OCI-LY7 (cell line): ENCODE data around the gene CADM2.
"Not testable (repeated sequence)": the region's sequence is repeated elsewhere in the genome, so short reads cannot be mapped to it uniquely, and the experiment has no call there.

Source experiments
- EZH2phosphoT487 ChIP-seq: fragments of 200-600 bp; sonication (generic); IDR thresholded peaks from 2 replicates; pipeline ENCODE4 v1.6.1; 2018; ENCODE audit warnings: low read depth, borderline replicate concordance, mild to moderate bottlenecking, mixed run types, antibody characterized with exemption, low read length, moderate library complexity, mixed read lengths
- TF ChIP-seq, protein P1 (sequence below): fragments of 200-600 bp; sonication (generic); conservative IDR thresholded peaks from 2 replicates; pipeline ENCODE4 v1.5.1; 2014; ENCODE audit warnings: mild to moderate bottlenecking, antibody characterized with exemption, low read length, moderate library complexity, mixed read lengths

DNA sequence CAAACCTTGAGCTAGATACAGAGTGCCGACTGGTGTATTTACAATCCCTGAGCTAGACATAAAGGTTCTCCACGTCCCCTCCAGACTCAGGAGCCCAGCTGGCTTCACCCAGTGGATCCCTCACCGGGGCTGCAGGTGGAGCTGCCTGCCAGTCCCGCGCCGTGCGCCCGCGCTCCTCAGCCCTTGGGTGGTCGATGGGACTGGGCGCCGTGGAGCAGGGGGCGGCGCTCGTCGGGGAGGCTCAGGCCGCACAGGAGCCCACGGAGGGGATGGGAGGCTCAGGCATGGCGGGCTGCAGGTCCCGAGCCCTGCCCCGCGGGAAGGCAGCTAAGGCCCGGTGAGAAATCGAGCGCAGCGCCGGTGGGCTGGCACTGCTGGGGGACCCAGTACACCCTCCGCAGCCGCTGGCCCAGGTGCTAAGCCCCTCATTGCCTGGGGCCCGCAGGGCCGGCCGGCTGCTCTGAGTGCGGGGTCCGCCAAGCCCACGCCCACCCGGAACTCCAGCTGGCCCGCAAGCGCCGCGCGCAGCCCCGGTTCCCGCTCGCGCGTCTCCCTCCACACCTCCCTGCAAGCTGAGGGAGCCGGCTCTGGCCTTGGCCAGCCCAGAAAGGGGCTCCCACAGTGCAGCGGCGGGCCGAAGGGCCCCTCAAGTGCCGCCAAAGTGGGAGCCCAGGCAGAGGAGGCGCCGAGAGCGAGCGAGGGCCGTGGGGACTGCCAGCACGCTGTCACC lies 175.1 kb downstream of the CADM2 start:
- TF ChIP-seq, protein P1, sequence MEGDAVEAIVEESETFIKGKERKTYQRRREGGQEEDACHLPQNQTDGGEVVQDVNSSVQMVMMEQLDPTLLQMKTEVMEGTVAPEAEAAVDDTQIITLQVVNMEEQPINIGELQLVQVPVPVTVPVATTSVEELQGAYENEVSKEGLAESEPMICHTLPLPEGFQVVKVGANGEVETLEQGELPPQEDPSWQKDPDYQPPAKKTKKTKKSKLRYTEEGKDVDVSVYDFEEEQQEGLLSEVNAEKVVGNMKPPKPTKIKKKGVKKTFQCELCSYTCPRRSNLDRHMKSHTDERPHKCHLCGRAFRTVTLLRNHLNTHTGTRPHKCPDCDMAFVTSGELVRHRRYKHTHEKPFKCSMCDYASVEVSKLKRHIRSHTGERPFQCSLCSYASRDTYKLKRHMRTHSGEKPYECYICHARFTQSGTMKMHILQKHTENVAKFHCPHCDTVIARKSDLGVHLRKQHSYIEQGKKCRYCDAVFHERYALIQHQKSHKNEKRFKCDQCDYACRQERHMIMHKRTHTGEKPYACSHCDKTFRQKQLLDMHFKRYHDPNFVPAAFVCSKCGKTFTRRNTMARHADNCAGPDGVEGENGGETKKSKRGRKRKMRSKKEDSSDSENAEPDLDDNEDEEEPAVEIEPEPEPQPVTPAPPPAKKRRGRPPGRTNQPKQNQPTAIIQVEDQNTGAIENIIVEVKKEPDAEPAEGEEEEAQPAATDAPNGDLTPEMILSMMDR = not testable (repeated sequence)
- TF ChIP-seq EZH2phosphoT487 = not testable (repeated sequence)
